ENCODE results near the gene CNST.

The CNST gene

GRCh38 chr1:246537441-246537840 is 28.8 kb upstream of the CNST start:
- no peak for DNase-seq (ENCODE audit: low read depth)
- H3K4me3 ChIP-seq (ENCODE audit: low read depth, low read length): no peak overlapping the region
- TF ChIP-seq, protein P1, sequence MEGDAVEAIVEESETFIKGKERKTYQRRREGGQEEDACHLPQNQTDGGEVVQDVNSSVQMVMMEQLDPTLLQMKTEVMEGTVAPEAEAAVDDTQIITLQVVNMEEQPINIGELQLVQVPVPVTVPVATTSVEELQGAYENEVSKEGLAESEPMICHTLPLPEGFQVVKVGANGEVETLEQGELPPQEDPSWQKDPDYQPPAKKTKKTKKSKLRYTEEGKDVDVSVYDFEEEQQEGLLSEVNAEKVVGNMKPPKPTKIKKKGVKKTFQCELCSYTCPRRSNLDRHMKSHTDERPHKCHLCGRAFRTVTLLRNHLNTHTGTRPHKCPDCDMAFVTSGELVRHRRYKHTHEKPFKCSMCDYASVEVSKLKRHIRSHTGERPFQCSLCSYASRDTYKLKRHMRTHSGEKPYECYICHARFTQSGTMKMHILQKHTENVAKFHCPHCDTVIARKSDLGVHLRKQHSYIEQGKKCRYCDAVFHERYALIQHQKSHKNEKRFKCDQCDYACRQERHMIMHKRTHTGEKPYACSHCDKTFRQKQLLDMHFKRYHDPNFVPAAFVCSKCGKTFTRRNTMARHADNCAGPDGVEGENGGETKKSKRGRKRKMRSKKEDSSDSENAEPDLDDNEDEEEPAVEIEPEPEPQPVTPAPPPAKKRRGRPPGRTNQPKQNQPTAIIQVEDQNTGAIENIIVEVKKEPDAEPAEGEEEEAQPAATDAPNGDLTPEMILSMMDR (IDR thresholded peaks at IDR 0.05; ENCODE audit: insufficient read depth, low read depth, low read length, missing control alignments): no peak

GRCh38 chr1:246537887-246538286 is 28.4 kb upstream of the CNST start:
- TF ChIP-seq, protein P1 (IDR thresholded peaks at IDR 0.05; ENCODE audit: insufficient read depth, low read depth, low read length, missing control alignments): no peak
- DNase-seq (ENCODE audit: low read depth): no peak
- H3K4me3 ChIP-seq (ENCODE audit: low read depth, low read length): no peak overlapping the region

- TF ChIP-seq, protein P1 (IDR thresholded peaks at IDR 0.05; ENCODE audit: insufficient read depth, low read depth, low read length, missing control alignments): no peak
- no peak overlapping the region for H3K4me3 ChIP-seq (ENCODE audit: low read depth, low read length)
- no peak for DNase-seq (ENCODE audit: low read depth)
Observed at GRCh38 chr1:246540738-246541491, 25.3 kb upstream of the CNST start.

DNA sequence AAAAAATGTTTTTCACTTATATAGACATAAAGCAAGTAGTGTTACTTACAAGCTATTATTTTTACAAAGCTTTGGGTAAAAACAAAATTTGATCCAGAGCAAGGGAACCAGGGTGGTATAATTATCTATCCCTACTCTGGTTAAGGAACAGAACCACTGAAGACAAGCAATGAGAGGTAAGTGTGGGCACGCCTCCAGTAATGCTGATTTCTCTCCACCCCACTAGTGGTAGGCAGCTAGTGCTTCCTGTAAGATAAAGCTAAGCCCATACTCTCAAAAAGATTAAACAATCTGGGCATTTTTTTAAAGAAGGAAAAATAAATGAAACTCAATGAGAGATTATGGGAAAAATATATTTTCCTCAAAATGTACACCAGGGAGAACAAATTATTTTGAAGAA is 22.3 kb upstream of the CNST start:
- DNase-seq (ENCODE audit: low read depth): no peak
- H3K4me3 ChIP-seq (ENCODE audit: low read depth, low read length): no peak overlapping the region
- TF ChIP-seq, protein P1 (IDR thresholded peaks at IDR 0.05; ENCODE audit: insufficient read depth, low read depth, low read length, missing control alignments): no peak

- no peak for DNase-seq (ENCODE audit: low read depth)
- TF ChIP-seq, protein P1 (IDR thresholded peaks at IDR 0.05; ENCODE audit: insufficient read depth, low read depth, low read length, missing control alignments): no peak
- H3K4me3 ChIP-seq (ENCODE audit: low read depth, low read length): no peak overlapping the region
Observed at GRCh38 chr1:246549665-246550064, 16.6 kb upstream of the CNST start.

DNA sequence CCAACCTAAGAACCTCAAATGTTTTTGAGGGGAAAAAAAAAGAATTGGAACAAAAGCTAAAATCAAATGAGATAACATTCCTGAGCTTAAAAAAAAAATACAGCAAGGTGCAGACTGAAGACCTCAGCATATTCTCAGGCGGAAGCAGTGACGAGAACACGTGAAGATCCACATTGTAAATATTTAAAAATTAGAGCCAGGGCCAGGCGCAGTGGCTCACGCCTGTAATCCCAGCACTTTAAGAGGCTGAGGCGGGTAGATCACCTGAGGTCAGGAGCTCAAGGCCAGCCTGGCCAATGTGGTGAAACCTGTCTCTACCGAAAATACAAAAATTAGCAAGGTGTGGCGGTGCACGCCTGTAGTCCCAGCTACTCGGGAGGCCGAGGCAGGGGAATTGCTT is 15.9 kb upstream of the CNST start:
- no peak for DNase-seq (ENCODE audit: low read depth)
- TF ChIP-seq, protein P1 (IDR thresholded peaks at IDR 0.05; ENCODE audit: insufficient read depth, low read depth, low read length, missing control alignments): no peak
- no peak overlapping the region for H3K4me3 ChIP-seq (ENCODE audit: low read depth, low read length)

DNA sequence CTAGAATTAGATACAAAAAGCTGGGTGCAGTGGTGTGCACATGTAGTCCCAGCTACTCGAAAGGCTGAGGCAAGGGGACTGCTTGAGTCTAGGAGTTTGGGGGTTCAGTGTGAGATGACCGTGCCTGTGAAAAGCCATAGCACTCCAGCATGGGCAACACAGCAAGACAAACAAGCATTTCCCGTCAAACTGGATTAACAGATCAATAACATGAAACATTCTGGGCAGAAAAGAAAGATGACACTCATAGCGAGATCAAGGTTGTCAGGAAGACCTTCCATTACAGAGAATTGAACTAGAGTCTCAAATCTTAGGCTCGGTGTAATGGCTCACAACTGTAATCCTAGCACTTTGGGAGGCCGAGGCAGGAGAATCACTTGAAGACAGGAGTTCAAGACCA is 14.1 kb upstream of the CNST start:
- TF ChIP-seq, protein P1 (IDR thresholded peaks at IDR 0.05; ENCODE audit: insufficient read depth, low read depth, low read length, missing control alignments): no peak

More for the DNA sequence above, 14.1 kb upstream of the CNST start:
- no peak for DNase-seq (ENCODE audit: low read depth)
- no peak overlapping the region for H3K4me3 ChIP-seq (ENCODE audit: low read depth, low read length)
